A549 (cell line): ENCODE data around the gene AKAP6.

Experiments
- CHD4 ChIP-seq: fragments of 200-600 bp; sonication (generic); IDR thresholded peaks from 2 replicates; pipeline ENCODE4 v1.6.1; 2016; ENCODE audit warnings: antibody characterized with exemption, mild to moderate bottlenecking, borderline replicate concordance
- EP300 ChIP-seq, 2 experiments: fragments of >200 bp; sonication (Bioruptor Twin); formaldehyde crosslinking; IDR thresholded peaks; 2 replicates in 1 of 2; 3 replicates in 1 of 2; pipeline ENCODE4 v1.6.1; 2016 to 2017
- MAFK ChIP-seq: fragments of 450-650 bp; IDR thresholded peaks from 2 replicates; pipeline ENCODE4 v1.6.1; 2014; ENCODE audit not compliant: partially characterized antibody
- POLR2A ChIP-seq: IDR thresholded peaks from 2 replicates; pipeline ENCODE4 v1.6.1; 2012; ENCODE audit warnings: mild to moderate bottlenecking, low read length
- SMC3 ChIP-seq: fragments of >200 bp; sonication (Bioruptor Twin); formaldehyde crosslinking; IDR thresholded peaks from 3 replicates; pipeline ENCODE4 v1.6.1; 2018; ENCODE audit warnings: inconsistent platforms
- ZSCAN20 ChIP-seq: fragments of 250-450 bp; sonication (Bioruptor Pico); IDR thresholded peaks from 2 replicates; pipeline ENCODE4 v1.8.0; 2022; ENCODE audit warnings: mild to moderate bottlenecking, moderate library complexity
- TF ChIP-seq, protein P1 (sequence below): fragments of >200 bp; sonication (Bioruptor Twin); formaldehyde crosslinking; IDR thresholded peaks from 3 replicates; pipeline ENCODE4 v1.5.1; 2016
- TF ChIP-seq, protein P2 (sequence below): fragments of 450-650 bp; IDR thresholded peaks from 2 replicates; pipeline ENCODE4 v1.6.1; 2014; ENCODE audit warnings: antibody characterized with exemption
- TF ChIP-seq, protein P3 (sequence below): fragments of 200-600 bp; sonication (generic); IDR thresholded peaks from 2 replicates; pipeline ENCODE4 v1.6.1; 2016; ENCODE audit warnings: antibody characterized with exemption, mild to moderate bottlenecking, moderate library complexity

DNA sequence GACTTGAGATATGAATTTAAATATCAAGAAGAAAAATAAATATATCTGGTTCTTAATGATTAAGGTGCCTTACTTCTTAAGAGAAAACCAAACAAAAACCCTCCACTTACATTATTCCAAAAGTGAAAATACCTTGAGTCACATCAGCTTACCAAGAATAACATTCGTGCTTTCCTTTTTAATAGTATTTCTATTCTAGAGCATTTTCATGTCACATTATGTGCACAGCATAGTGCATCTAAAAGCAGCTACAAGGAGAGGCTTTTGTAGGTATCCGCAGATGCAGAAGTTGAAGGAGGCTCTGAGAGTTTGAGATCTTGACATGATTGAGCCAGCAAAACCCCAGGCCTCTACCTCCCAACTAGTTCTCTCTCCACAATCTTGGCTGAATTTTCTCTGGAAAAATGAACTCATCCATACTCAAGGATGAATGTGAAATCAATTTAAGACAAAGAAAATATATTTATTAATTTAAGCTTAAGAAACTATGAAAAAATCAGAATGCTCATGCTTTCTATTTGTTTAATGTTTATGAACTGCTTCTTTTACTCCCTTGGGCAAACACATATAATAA is 275.0 kb downstream of the AKAP6 start:
- TF ChIP-seq EP300 (IDR thresholded peaks at IDR 0.05): no peak
- TF ChIP-seq MAFK: no peak
- no peak for TF ChIP-seq SMC3
- TF ChIP-seq, protein P1, sequence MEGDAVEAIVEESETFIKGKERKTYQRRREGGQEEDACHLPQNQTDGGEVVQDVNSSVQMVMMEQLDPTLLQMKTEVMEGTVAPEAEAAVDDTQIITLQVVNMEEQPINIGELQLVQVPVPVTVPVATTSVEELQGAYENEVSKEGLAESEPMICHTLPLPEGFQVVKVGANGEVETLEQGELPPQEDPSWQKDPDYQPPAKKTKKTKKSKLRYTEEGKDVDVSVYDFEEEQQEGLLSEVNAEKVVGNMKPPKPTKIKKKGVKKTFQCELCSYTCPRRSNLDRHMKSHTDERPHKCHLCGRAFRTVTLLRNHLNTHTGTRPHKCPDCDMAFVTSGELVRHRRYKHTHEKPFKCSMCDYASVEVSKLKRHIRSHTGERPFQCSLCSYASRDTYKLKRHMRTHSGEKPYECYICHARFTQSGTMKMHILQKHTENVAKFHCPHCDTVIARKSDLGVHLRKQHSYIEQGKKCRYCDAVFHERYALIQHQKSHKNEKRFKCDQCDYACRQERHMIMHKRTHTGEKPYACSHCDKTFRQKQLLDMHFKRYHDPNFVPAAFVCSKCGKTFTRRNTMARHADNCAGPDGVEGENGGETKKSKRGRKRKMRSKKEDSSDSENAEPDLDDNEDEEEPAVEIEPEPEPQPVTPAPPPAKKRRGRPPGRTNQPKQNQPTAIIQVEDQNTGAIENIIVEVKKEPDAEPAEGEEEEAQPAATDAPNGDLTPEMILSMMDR: no peak
- no peak for TF ChIP-seq ZSCAN20 (CRISPR knock-in tag)
- TF ChIP-seq POLR2A: no peak
- TF ChIP-seq, protein P2, sequence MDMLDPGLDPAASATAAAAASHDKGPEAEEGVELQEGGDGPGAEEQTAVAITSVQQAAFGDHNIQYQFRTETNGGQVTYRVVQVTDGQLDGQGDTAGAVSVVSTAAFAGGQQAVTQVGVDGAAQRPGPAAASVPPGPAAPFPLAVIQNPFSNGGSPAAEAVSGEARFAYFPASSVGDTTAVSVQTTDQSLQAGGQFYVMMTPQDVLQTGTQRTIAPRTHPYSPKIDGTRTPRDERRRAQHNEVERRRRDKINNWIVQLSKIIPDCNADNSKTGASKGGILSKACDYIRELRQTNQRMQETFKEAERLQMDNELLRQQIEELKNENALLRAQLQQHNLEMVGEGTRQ: no peak
- TF ChIP-seq, protein P3, sequence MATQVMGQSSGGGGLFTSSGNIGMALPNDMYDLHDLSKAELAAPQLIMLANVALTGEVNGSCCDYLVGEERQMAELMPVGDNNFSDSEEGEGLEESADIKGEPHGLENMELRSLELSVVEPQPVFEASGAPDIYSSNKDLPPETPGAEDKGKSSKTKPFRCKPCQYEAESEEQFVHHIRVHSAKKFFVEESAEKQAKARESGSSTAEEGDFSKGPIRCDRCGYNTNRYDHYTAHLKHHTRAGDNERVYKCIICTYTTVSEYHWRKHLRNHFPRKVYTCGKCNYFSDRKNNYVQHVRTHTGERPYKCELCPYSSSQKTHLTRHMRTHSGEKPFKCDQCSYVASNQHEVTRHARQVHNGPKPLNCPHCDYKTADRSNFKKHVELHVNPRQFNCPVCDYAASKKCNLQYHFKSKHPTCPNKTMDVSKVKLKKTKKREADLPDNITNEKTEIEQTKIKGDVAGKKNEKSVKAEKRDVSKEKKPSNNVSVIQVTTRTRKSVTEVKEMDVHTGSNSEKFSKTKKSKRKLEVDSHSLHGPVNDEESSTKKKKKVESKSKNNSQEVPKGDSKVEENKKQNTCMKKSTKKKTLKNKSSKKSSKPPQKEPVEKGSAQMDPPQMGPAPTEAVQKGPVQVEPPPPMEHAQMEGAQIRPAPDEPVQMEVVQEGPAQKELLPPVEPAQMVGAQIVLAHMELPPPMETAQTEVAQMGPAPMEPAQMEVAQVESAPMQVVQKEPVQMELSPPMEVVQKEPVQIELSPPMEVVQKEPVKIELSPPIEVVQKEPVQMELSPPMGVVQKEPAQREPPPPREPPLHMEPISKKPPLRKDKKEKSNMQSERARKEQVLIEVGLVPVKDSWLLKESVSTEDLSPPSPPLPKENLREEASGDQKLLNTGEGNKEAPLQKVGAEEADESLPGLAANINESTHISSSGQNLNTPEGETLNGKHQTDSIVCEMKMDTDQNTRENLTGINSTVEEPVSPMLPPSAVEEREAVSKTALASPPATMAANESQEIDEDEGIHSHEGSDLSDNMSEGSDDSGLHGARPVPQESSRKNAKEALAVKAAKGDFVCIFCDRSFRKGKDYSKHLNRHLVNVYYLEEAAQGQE: no peak
- TF ChIP-seq CHD4: no peak
